Neural progenitor cell (in vitro differentiated cells): ENCODE data around the gene CPNE4. TPM values are rescaled to one million over a fixed set of nuclear protein-coding genes. Genes with fewer than 3 reads are reported as not detected.

ENCODE experiments used
- DNase-seq: peaks from one replicate; pipeline ENCODE4 v3.0.0-alpha.2; 2016; ENCODE audit warnings: low spot score
- H2AFZ ChIP-seq: fragments of 200-600 bp; sonication (generic); replicated peaks from 2 replicates; pipeline ENCODE4 v1.6.1; 2016; ENCODE audit warnings: antibody characterized with exemption
- H3F3A ChIP-seq: fragments of 200-600 bp; sonication (generic); 2 replicates; pipeline ENCODE4 v1.6.1; 2016; ENCODE audit warnings: antibody characterized with exemption, low read depth
- H3K27ac ChIP-seq: fragments of 200-600 bp; sonication (generic); 2 replicates; pipeline ENCODE4 v1.5.1; 2016; ENCODE audit warnings: mild to moderate bottlenecking
- H3K27me3 ChIP-seq: fragments of 200-600 bp; sonication (generic); 2 replicates; pipeline ENCODE4 v1.6.1; 2016; ENCODE audit warnings: mild to moderate bottlenecking, moderate library complexity
- H3K36me3 ChIP-seq: fragments of 200-600 bp; sonication (generic); 2 replicates; pipeline ENCODE4 v1.5.1; 2016
- H3K4me1 ChIP-seq: fragments of 200-600 bp; sonication (generic); 2 replicates; pipeline ENCODE4 v1.6.1; 2016; ENCODE audit warnings: mixed run types
- H3K4me2 ChIP-seq: fragments of 200-600 bp; sonication (generic); 2 replicates; pipeline ENCODE4 v1.6.1; 2016
- H3K4me3 ChIP-seq: fragments of 200-600 bp; sonication (generic); 2 replicates; pipeline ENCODE4 v1.5.1; 2016
- H3K79me2 ChIP-seq: fragments of 200-600 bp; sonication (generic); 2 replicates; pipeline ENCODE4 v1.6.1; 2016; ENCODE audit warnings: low read depth
- H3K9ac ChIP-seq: fragments of 200-600 bp; sonication (generic); 2 replicates; pipeline ENCODE4 v1.6.1; 2016
- H3K9me3 ChIP-seq: fragments of 200-600 bp; sonication (generic); 2 replicates; pipeline ENCODE4 v1.5.1; 2016; ENCODE audit warnings: low read depth
- H4K20me1 ChIP-seq: fragments of 200-600 bp; sonication (generic); 2 replicates; pipeline ENCODE4 v1.6.1; 2016; ENCODE audit warnings: low read depth
- H3K27ac Mint-ChIP-seq: 3 replicates; pipeline ENCODE4 v1.8.0; 2021; ENCODE audit warnings: mixed read lengths
- H3K27me3 Mint-ChIP-seq: 2 replicates; pipeline ENCODE4 v1.8.0; 2022; ENCODE audit warnings: low read depth, mild to moderate bottlenecking, inconsistent platforms, moderate library complexity, mixed read lengths; ENCODE audit not compliant: insufficient read depth
- H3K36me3 Mint-ChIP-seq: 3 replicates; pipeline ENCODE4 v1.8.0; 2021; ENCODE audit warnings: mixed read lengths
- H3K4me1 Mint-ChIP-seq: 3 replicates; pipeline ENCODE4 v1.8.0; 2021; ENCODE audit warnings: mixed read lengths
- H3K4me3 Mint-ChIP-seq: 3 replicates; pipeline ENCODE4 v1.8.0; 2021; ENCODE audit warnings: mild to moderate bottlenecking, moderate library complexity, mixed read lengths
- H3K9me3 Mint-ChIP-seq: 3 replicates; pipeline ENCODE4 v1.8.0; 2020; ENCODE audit warnings: mixed read lengths
- CTCF ChIP-seq: fragments of 200-600 bp; sonication (generic); IDR thresholded peaks from 2 replicates; pipeline ENCODE4 v1.5.1; 2017; ENCODE audit warnings: antibody characterized with exemption, mild to moderate bottlenecking
- EZH2 ChIP-seq: fragments of 200-600 bp; sonication (generic); IDR thresholded peaks from 2 replicates; pipeline ENCODE4 v1.6.1; 2017; ENCODE audit warnings: antibody characterized with exemption, mild to moderate bottlenecking, moderate library complexity
- EZH2phosphoT487 ChIP-seq: fragments of 200-600 bp; sonication (generic); IDR thresholded peaks from 2 replicates; pipeline ENCODE4 v1.6.1; 2017; ENCODE audit warnings: antibody characterized with exemption
- total RNA-seq: library from RNA; depleted of rRNA; stranded (reverse); fragments of >200 nt; gene quantifications from 2 replicates; pipeline ENCODE4 v1.2.3, GENCODE V29; 2015; ENCODE audit warnings: low replicate concordance

CPNE4 gene
- total RNA-seq, 1 donor from 2014 or later, result not detected

GRCh38 chr3:131868203-131868602 lies 166.6 kb downstream of the CPNE4 start:
- H2AFZ ChIP-seq, result no peak overlapping the region
- peaks cover 12% of the 10 kb centered on the region for H3K4me1 ChIP-seq
- TF ChIP-seq CTCF (no peak), EZH2 (no peak), EZH2phosphoT487 (no peak)
- H3K79me2 ChIP-seq, result no peaks in the 10 kb centered on the region
- no peak for DNase-seq
- no peak overlapping the region for H3K27ac ChIP-seq
- H3K27me3 ChIP-seq, result no peaks in the 10 kb centered on the region
- no peak overlapping the region for H3K4me2 ChIP-seq
- no peak overlapping the region for H3K4me3 ChIP-seq
- no peaks in the 10 kb centered on the region for H3K9me3 ChIP-seq
- no peak overlapping the region for H3K9ac ChIP-seq
- H4K20me1 ChIP-seq, result no peaks in the 10 kb centered on the region
- no peaks in the 10 kb centered on the region for H3F3A ChIP-seq
- Mint-ChIP-seq H3K4me3 (no peak overlapping the region), H3K9me3 (peaks cover 2% of the 10 kb centered on the region), H3K27ac (no peak overlapping the region), H3K4me1 (peaks cover 8% of the 10 kb centered on the region), H3K36me3 (no peaks in the 10 kb centered on the region), H3K27me3 (no peaks in the 10 kb centered on the region)
- no peaks in the 10 kb centered on the region for H3K36me3 ChIP-seq

GRCh38 chr3:131856171-131856570 lies 178.6 kb downstream of the CPNE4 start:
- no peaks in the 10 kb centered on the region for H3K9me3 Mint-ChIP-seq
- TF ChIP-seq EZH2phosphoT487 (no peak), CTCF (no peak), EZH2 (no peak)
- Histone ChIP-seq H3K36me3 (no peaks in the 10 kb centered on the region), H3K4me2 (no peak overlapping the region), H3K9ac (no peak overlapping the region), H2AFZ (no peak overlapping the region), H3K79me2 (no peaks in the 10 kb centered on the region), H3K4me3 (no peak overlapping the region), H3K27me3 (no peaks in the 10 kb centered on the region), H3K9me3 (no peaks in the 10 kb centered on the region), H3F3A (no peaks in the 10 kb centered on the region), H3K27ac (no peak overlapping the region), H3K4me1 (no peaks in the 10 kb centered on the region), H4K20me1 (no peaks in the 10 kb centered on the region)
- H3K36me3 Mint-ChIP-seq, result no peaks in the 10 kb centered on the region
- H3K4me1 Mint-ChIP-seq, result no peaks in the 10 kb centered on the region
- no peak for DNase-seq
- H3K27me3 Mint-ChIP-seq, result no peaks in the 10 kb centered on the region
- no peak overlapping the region for H3K4me3 Mint-ChIP-seq
- no peak overlapping the region for H3K27ac Mint-ChIP-seq

GRCh38 chr3:131850223-131850622 lies 184.6 kb downstream of the CPNE4 start:
- Histone ChIP-seq H3K9ac (no peak overlapping the region), H2AFZ (no peak overlapping the region), H4K20me1 (no peaks in the 10 kb centered on the region), H3K4me3 (no peak overlapping the region), H3F3A (no peaks in the 10 kb centered on the region), H3K27ac (no peak overlapping the region), H3K9me3 (no peaks in the 10 kb centered on the region), H3K4me1 (no peaks in the 10 kb centered on the region), H3K27me3 (no peaks in the 10 kb centered on the region), H3K36me3 (no peaks in the 10 kb centered on the region), H3K4me2 (no peak overlapping the region), H3K79me2 (no peaks in the 10 kb centered on the region)
- H3K9me3 Mint-ChIP-seq, result no peaks in the 10 kb centered on the region
- H3K27ac Mint-ChIP-seq, result no peak overlapping the region
- no peaks in the 10 kb centered on the region for H3K27me3 Mint-ChIP-seq
- TF ChIP-seq CTCF, result no peak
- H3K4me3 Mint-ChIP-seq, result no peak overlapping the region
- H3K4me1 Mint-ChIP-seq, result no peaks in the 10 kb centered on the region
- DNase-seq, result no peak
- no peaks in the 10 kb centered on the region for H3K36me3 Mint-ChIP-seq

GRCh38 chr3:131849616-131850015 lies 185.2 kb downstream of the CPNE4 start:
- no peak for DNase-seq
- Histone ChIP-seq H3K27me3 (no peaks in the 10 kb centered on the region), H3K27ac (no peak overlapping the region), H4K20me1 (no peaks in the 10 kb centered on the region), H3K9ac (no peak overlapping the region), H2AFZ (no peak overlapping the region), H3K36me3 (no peaks in the 10 kb centered on the region), H3K4me3 (no peak overlapping the region), H3K9me3 (no peaks in the 10 kb centered on the region), H3K79me2 (no peaks in the 10 kb centered on the region), H3K4me2 (no peak overlapping the region), H3F3A (no peaks in the 10 kb centered on the region), H3K4me1 (no peaks in the 10 kb centered on the region)
- no peaks in the 10 kb centered on the region for H3K27me3 Mint-ChIP-seq
- no peaks in the 10 kb centered on the region for H3K36me3 Mint-ChIP-seq
- H3K27ac Mint-ChIP-seq, result no peak overlapping the region
- no peaks in the 10 kb centered on the region for H3K4me1 Mint-ChIP-seq
- H3K4me3 Mint-ChIP-seq, result no peak overlapping the region
- H3K9me3 Mint-ChIP-seq, result no peaks in the 10 kb centered on the region
- TF ChIP-seq EZH2, result no peak
- no peak for TF ChIP-seq CTCF
- no peak for TF ChIP-seq EZH2phosphoT487
